ENCODE data around the gene CCDC186. TPM values are rescaled to one million over a fixed set of nuclear protein-coding genes. Genes with fewer than 3 reads are reported as not detected.

Gene CCDC186
- total RNA-seq, 1 experiment from 2014 or later, result 5.7 TPM

DNA sequence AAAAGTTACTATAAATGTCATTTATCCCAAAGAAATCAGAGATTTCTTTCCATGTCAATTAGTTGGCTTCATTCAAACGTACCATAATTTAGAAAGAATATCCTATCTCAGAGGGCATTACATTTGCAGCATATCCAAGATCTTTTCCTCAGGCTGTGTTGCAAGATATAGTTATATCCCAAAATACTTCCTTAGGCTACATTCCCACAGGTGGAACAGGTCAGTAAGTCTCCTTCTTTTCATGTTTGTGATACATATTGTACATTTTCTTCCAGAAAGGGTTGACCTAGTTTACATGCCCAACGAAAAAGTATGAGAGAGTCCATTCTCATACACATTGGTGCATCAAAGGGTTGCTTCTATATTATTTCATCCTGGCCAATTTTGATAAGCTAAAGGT lies 38.1 kb upstream of the CCDC186 start:
- Histone ChIP-seq H3K4me3 (ENCODE audit: low read length) (no peak overlapping the region), H3F3A (ENCODE audit: low read length, unreplicated experiment) (no peaks in the 10 kb centered on the region), H3K27me3 (ENCODE audit: low read length) (peaks cover 82% of the 10 kb centered on the region), H3K79me2 (ENCODE audit: low read length) (no peaks in the 10 kb centered on the region), H3K9me2 (replicated peaks; ENCODE audit: low read length) (no peaks in the 10 kb centered on the region), H3K4me2 (ENCODE audit: low read length) (no peak overlapping the region), H3K4me1 (ENCODE audit: insufficient read depth, low read length) (no peaks in the 10 kb centered on the region), H4K20me1 (ENCODE audit: low read length) (no peaks in the 10 kb centered on the region), H3K27ac (ENCODE audit: low read length) (no peak overlapping the region), H3K9me3 (ENCODE audit: low read length) (no peaks in the 10 kb centered on the region), H2AFZ (ENCODE audit: low read length) (no peak overlapping the region), H3K9ac (ENCODE audit: low read length) (no peak overlapping the region), H3K36me3 (ENCODE audit: low read depth, low read length) (no peaks in the 10 kb centered on the region)
- TF ChIP-seq EZH2 (IDR thresholded peaks at IDR 0.05; ENCODE audit: low read length, unreplicated experiment) (no peak), EZH2phosphoT487 (IDR thresholded peaks at IDR 0.05; ENCODE audit: borderline replicate concordance, low read length) (no peak)
- TF ChIP-seq, protein P1, sequence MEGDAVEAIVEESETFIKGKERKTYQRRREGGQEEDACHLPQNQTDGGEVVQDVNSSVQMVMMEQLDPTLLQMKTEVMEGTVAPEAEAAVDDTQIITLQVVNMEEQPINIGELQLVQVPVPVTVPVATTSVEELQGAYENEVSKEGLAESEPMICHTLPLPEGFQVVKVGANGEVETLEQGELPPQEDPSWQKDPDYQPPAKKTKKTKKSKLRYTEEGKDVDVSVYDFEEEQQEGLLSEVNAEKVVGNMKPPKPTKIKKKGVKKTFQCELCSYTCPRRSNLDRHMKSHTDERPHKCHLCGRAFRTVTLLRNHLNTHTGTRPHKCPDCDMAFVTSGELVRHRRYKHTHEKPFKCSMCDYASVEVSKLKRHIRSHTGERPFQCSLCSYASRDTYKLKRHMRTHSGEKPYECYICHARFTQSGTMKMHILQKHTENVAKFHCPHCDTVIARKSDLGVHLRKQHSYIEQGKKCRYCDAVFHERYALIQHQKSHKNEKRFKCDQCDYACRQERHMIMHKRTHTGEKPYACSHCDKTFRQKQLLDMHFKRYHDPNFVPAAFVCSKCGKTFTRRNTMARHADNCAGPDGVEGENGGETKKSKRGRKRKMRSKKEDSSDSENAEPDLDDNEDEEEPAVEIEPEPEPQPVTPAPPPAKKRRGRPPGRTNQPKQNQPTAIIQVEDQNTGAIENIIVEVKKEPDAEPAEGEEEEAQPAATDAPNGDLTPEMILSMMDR (conservative IDR thresholded peaks at IDR 0.05; ENCODE audit: low read depth, low read length), result no peak
- BruUV-seq (replicated peaks), result no TSS peak
- no peak for ATAC-seq
- ChIA-PET POLR2A (ENCODE audit: unreplicated experiment) (no interaction called here), CTCF (no interaction called here)
- intact Hi-C loops (cut with micrococcal nuclease), result no loop called here
- DNase-seq, result no peak

DNA sequence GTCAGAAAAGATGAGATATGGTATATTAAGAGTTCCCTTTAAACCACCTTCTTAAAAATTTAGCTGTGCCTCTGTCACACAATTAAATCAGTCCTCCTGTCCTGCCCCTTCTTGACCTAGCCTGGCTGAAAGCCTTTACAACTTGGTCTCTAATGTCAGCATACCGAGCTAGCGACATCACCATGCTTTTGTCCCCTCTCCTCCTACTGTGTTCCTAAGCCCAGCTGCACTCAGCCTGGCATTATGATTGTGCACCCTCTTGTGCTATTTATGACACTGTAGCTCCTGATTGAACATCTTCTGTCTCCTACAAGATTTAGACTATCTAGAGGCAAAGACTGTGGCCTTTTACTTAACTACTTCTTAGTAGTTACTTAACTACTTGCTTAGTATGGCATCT lies 34.3 kb upstream of the CCDC186 start:
- CTCF ChIA-PET, result no interaction called here
- intact Hi-C loops (cut with micrococcal nuclease), result no loop called here
- peaks cover 73% of the 10 kb centered on the region for H3K27me3 ChIP-seq (ENCODE audit: low read length)
- H3K36me3 ChIP-seq (ENCODE audit: low read depth, low read length), result no peaks in the 10 kb centered on the region
- no peak overlapping the region for H3K4me3 ChIP-seq (ENCODE audit: low read length)
- no TSS peak for BruUV-seq (replicated peaks)
- POLR2A ChIA-PET (ENCODE audit: unreplicated experiment), result no interaction called here
- no peaks in the 10 kb centered on the region for H3K4me1 ChIP-seq (ENCODE audit: insufficient read depth, low read length)
- no peak overlapping the region for H3K4me2 ChIP-seq (ENCODE audit: low read length)
- no peaks in the 10 kb centered on the region for H3K9me2 ChIP-seq (replicated peaks; ENCODE audit: low read length)
- no peaks in the 10 kb centered on the region for H4K20me1 ChIP-seq (ENCODE audit: low read length)
- no peak for ATAC-seq
- no peak for DNase-seq
- no peaks in the 10 kb centered on the region for H3F3A ChIP-seq (ENCODE audit: low read length, unreplicated experiment)
- no peaks in the 10 kb centered on the region for H3K9me3 ChIP-seq (ENCODE audit: low read length)
- no peak overlapping the region for H2AFZ ChIP-seq (ENCODE audit: low read length)
- H3K27ac ChIP-seq (ENCODE audit: low read length), result no peak overlapping the region
- no peaks in the 10 kb centered on the region for H3K79me2 ChIP-seq (ENCODE audit: low read length)
- no peak for TF ChIP-seq EZH2phosphoT487 (IDR thresholded peaks at IDR 0.05; ENCODE audit: borderline replicate concordance, low read length)
- TF ChIP-seq, protein P1 (conservative IDR thresholded peaks at IDR 0.05; ENCODE audit: low read depth, low read length), result no peak
- no peak for TF ChIP-seq EZH2 (IDR thresholded peaks at IDR 0.05; ENCODE audit: low read length, unreplicated experiment)
- no peak overlapping the region for H3K9ac ChIP-seq (ENCODE audit: low read length)

DNA sequence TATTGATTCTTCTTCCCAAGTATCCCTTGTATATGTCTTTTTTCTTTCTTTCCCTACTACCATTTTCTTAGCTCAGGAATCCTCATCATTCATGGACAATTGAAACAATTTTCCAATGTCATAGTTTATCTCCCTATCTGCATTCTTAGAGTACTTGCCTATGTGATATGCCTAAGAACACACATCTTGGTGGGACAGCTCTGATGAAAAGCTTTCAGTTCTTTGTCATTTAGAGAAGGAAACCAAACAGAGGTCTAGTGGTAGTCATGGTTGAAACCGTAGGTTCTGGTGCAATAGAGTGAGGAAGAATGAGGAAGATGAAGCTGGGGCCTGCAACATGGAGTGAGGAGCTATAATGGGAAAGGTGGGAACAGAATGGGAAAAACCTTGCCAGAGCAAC lies 33.3 kb upstream of the CCDC186 start:
- Histone ChIP-seq H3K79me2 (ENCODE audit: low read length) (no peaks in the 10 kb centered on the region), H3K9me2 (replicated peaks; ENCODE audit: low read length) (no peaks in the 10 kb centered on the region), H3K36me3 (ENCODE audit: low read depth, low read length) (no peaks in the 10 kb centered on the region), H3K27ac (ENCODE audit: low read length) (no peak overlapping the region), H3K4me3 (ENCODE audit: low read length) (no peak overlapping the region), H4K20me1 (ENCODE audit: low read length) (no peaks in the 10 kb centered on the region), H3K4me2 (ENCODE audit: low read length) (no peak overlapping the region), H3K9ac (ENCODE audit: low read length) (no peak overlapping the region), H3K4me1 (ENCODE audit: insufficient read depth, low read length) (no peaks in the 10 kb centered on the region), H3F3A (ENCODE audit: low read length, unreplicated experiment) (no peaks in the 10 kb centered on the region), H3K27me3 (ENCODE audit: low read length) (peaks cover 73% of the 10 kb centered on the region), H3K9me3 (ENCODE audit: low read length) (no peaks in the 10 kb centered on the region), H2AFZ (ENCODE audit: low read length) (no peak overlapping the region)
- POLR2A ChIA-PET (ENCODE audit: unreplicated experiment), result no interaction called here
- DNase-seq, result no peak
- TF ChIP-seq, protein P1 (conservative IDR thresholded peaks at IDR 0.05; ENCODE audit: low read depth, low read length), result no peak
- TF ChIP-seq EZH2phosphoT487 (IDR thresholded peaks at IDR 0.05; ENCODE audit: borderline replicate concordance, low read length), result no peak
- no peak for TF ChIP-seq EZH2 (IDR thresholded peaks at IDR 0.05; ENCODE audit: low read length, unreplicated experiment)
- BruUV-seq (replicated peaks), result no TSS peak
- intact Hi-C loops (cut with micrococcal nuclease), result no loop called here
- CTCF ChIA-PET, result no interaction called here
- no peak for ATAC-seq

Data from PC-3 (cell line).